IMR-90 (cell line): ENCODE measurements around the gene PPIL6.

Source experiments
- MAFK ChIP-seq: IDR thresholded peaks from 2 replicates; pipeline ENCODE4 v1.6.1; 2012; ENCODE audit warnings: low read depth, low read length, improper control_type of control experiment
- POLR2A ChIP-seq: IDR thresholded peaks from 2 replicates; pipeline ENCODE4 v1.6.1; 2012; ENCODE audit warnings: mild to moderate bottlenecking, low read depth, low read length
- RFX5 ChIP-seq: IDR thresholded peaks from 2 replicates; pipeline ENCODE4 v1.8.0; 2012; ENCODE audit warnings: low read depth, mild to moderate bottlenecking, low read length, moderate library complexity
- SMC3 ChIP-seq: fragments of 150-350 bp; IDR thresholded peaks from 2 replicates; pipeline ENCODE4 v1.6.1; 2016; ENCODE audit warnings: low read depth, mild to moderate bottlenecking, antibody characterized with exemption, low read length, moderate library complexity
- TF ChIP-seq, protein P1 (sequence below): fragments of 150-350 bp; IDR thresholded peaks from 2 replicates; pipeline ENCODE4 v1.6.1; 2017; ENCODE audit warnings: mild to moderate bottlenecking, antibody characterized with exemption, low read length, low read depth
- TF ChIP-seq, protein P2 (sequence below): conservative IDR thresholded peaks from 2 replicates; pipeline ENCODE4 v1.5.1; 2012; ENCODE audit warnings: mild to moderate bottlenecking, low read depth, low read length, improper control_type of control experiment

DNA sequence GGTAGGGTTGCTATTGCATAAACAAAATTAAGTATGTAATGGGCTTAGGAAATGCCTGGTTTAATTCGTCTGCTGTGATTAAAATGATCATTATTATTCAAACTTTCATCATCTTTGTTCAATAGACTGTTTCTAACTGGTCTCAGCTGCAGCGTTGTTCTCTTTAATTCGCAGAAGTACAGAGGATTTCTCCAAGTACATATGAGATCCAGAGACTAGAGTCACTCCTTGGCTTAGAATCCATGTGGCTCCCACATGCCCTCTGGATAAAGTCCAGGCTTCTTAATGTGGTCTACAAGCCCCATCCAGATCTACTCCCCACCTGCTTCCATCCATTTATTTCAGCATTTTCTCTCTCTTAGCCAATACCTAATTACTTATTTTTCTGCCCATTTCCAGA lies 43.7 kb upstream of the PPIL6 start:
- TF ChIP-seq, protein P1, sequence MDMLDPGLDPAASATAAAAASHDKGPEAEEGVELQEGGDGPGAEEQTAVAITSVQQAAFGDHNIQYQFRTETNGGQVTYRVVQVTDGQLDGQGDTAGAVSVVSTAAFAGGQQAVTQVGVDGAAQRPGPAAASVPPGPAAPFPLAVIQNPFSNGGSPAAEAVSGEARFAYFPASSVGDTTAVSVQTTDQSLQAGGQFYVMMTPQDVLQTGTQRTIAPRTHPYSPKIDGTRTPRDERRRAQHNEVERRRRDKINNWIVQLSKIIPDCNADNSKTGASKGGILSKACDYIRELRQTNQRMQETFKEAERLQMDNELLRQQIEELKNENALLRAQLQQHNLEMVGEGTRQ: no peak
- TF ChIP-seq, protein P2, sequence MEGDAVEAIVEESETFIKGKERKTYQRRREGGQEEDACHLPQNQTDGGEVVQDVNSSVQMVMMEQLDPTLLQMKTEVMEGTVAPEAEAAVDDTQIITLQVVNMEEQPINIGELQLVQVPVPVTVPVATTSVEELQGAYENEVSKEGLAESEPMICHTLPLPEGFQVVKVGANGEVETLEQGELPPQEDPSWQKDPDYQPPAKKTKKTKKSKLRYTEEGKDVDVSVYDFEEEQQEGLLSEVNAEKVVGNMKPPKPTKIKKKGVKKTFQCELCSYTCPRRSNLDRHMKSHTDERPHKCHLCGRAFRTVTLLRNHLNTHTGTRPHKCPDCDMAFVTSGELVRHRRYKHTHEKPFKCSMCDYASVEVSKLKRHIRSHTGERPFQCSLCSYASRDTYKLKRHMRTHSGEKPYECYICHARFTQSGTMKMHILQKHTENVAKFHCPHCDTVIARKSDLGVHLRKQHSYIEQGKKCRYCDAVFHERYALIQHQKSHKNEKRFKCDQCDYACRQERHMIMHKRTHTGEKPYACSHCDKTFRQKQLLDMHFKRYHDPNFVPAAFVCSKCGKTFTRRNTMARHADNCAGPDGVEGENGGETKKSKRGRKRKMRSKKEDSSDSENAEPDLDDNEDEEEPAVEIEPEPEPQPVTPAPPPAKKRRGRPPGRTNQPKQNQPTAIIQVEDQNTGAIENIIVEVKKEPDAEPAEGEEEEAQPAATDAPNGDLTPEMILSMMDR: no peak
- TF ChIP-seq SMC3: no peak
- no peak for TF ChIP-seq POLR2A
- no peak for TF ChIP-seq RFX5
- no peak for TF ChIP-seq MAFK
